Neuron (in vitro differentiated cells): ENCODE data around the gene GUF1.

Experiments
- H2AFZ ChIP-seq: one replicate; pipeline ENCODE4 v1.6.1; 2013; ENCODE audit warnings: low read depth, mild to moderate bottlenecking, inconsistent platforms, low read length, moderate library complexity
- H3K27me3 ChIP-seq: one replicate; pipeline ENCODE4 v1.6.1; 2013; ENCODE audit warnings: low read length; ENCODE audit not compliant: insufficient read depth
- H3K36me3 ChIP-seq: one replicate; pipeline ENCODE4 v1.6.1; 2013; ENCODE audit warnings: low read length; ENCODE audit not compliant: insufficient read depth
- H3K4me1 ChIP-seq: one replicate; pipeline ENCODE4 v1.6.1; 2013; ENCODE audit warnings: low read length; ENCODE audit not compliant: insufficient read depth
- H3K4me3 ChIP-seq: 2 replicates; pipeline ENCODE4 v1.5.1; 2013; ENCODE audit warnings: mild to moderate bottlenecking, low read length, moderate library complexity
- H3K9me3 ChIP-seq: one replicate; pipeline ENCODE4 v1.6.1; 2013; ENCODE audit warnings: low read length

The GUF1 gene, protein sequence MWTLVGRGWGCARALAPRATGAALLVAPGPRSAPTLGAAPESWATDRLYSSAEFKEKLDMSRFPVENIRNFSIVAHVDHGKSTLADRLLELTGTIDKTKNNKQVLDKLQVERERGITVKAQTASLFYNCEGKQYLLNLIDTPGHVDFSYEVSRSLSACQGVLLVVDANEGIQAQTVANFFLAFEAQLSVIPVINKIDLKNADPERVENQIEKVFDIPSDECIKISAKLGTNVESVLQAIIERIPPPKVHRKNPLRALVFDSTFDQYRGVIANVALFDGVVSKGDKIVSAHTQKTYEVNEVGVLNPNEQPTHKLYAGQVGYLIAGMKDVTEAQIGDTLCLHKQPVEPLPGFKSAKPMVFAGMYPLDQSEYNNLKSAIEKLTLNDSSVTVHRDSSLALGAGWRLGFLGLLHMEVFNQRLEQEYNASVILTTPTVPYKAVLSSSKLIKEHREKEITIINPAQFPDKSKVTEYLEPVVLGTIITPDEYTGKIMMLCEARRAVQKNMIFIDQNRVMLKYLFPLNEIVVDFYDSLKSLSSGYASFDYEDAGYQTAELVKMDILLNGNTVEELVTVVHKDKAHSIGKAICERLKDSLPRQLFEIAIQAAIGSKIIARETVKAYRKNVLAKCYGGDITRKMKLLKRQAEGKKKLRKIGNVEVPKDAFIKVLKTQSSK

DNA sequence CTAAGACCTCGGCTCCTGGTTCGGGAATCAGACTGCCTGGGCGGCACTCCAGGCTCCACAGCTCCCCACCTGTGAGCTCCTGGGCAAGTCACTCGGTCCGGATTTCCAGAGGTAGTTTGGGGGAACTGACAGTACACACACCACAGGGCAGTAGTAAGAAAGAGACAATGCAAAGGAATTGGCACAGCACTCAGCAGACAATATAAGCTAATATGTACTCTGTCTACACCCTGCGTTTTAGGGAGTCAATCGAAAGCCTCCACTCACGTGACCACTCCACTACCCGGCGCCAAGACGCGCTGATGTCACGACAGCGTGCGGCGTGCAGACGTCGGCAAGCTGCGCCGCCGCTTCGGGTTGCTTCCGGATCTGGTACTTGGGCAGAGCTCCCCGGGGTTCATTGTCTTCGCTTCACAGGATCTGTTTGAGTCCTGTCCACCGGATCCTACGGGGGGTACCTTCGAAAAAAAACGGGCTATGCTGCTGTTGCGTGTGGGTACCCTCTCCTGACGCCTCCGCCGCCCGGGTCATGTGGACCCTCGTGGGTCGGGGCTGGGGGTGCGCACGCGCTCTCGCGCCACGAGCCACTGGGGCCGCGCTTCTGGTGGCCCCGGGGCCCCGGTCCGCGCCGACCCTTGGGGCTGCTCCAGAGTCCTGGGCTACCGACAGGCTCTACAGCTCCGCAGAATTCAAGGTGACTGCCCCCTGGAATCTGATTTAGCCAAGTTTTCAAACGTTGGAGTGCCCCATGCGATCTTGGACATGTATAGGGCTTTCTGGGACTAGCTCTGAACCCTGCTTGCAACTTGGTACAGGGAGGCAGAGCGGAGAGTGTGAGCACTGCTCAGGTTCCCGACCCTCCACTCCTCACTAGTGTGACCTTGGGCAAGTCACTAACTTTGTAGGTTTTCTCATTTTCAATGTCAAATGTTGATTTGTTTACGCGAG, at the start of gene GUF1:
Gene GUF1, plus strand, starts transcription at position 327 of the 948 bp plus-strand sequence. Its CDS starts 203 bp downstream, at position 530.
- peak within 1 kb of the TSS; percentile 80 for H2AFZ ChIP-seq
- peaks cover 24% of the 10 kb centered on the region for H3K4me1 ChIP-seq
- no peaks in the 10 kb centered on the region for H3K9me3 ChIP-seq
- no peaks in the 10 kb centered on the region for H3K27me3 ChIP-seq
- peak within 1 kb of the TSS; percentile 59 for H3K4me3 ChIP-seq
- peaks cover 20% of the 10 kb centered on the region for H3K36me3 ChIP-seq

DNA sequence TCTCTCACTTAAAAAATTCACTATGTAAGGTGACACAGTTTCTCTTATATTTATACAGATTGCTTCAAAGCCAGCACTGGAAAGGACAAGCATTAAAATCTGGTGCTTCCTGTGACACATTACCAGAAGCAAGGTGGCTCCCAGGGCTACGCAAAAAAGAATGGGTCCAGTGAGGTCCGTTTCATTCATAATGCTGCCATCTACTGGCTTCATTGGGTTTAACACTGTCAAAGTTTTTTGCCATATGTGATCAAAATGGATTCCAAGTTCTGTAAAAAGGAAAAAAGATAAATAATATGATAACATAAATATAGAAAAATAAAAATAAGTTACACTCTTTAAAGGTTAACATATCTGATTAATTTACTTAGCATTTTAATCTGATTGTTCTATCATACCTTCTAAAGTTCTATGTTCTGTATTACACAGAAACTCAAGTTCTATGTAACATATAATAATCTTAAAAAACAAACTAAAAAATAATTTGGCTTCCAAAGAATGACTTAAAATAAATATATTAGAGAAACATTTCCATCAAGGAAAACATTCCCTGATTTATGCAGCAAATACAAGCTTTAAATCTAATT, 48.8 kb upstream of the GUF1 start:
- Histone ChIP-seq H3K4me1 (no peaks in the 10 kb centered on the region), H3K4me3 (no peak overlapping the region), H3K36me3 (no peaks in the 10 kb centered on the region), H3K27me3 (no peaks in the 10 kb centered on the region), H2AFZ (peak overlapping the region; percentile 56), H3K9me3 (no peaks in the 10 kb centered on the region)

DNA sequence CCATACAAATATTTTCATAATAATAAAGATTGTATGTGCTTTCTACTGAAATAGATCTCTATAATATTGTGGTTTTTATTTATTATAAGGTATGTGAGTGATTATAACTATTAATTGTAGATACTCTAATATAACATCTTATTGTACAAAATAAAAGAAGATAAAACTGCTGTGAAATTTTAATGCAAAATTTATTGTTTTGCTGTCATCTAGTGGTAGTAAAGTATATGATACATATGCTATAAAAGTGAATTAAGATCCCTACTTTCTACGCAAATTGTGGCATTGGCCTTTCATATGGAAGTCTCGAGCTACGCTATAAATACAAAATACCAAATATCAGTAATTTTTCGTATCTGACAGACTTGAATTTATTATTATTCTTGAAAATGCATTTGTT, 46.1 kb upstream of the GUF1 start:
- H3K36me3 ChIP-seq: no peaks in the 10 kb centered on the region
- no peaks in the 10 kb centered on the region for H3K9me3 ChIP-seq
- no peaks in the 10 kb centered on the region for H3K4me1 ChIP-seq
- H3K27me3 ChIP-seq: peaks cover 3% of the 10 kb centered on the region
- H3K4me3 ChIP-seq: no peak overlapping the region
- no peak overlapping the region for H2AFZ ChIP-seq

DNA sequence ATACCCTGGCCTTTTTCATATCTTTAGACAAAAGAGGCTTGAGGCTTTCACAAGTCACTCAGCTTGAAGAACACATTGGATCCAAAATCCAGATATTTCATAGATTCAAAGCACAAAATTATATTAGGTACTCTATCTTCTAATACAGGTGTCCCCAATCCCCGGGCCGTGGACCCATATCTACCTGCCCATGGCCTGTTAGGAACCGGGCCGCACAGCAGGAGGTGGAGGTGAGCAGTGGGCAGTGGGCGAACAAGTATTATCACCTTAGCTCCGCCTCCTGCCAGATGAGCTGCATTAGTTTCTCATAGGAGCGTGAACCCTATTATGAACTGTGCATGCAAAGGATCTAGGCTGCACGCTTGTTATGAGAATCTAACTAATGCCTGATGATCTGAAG, 45.5 kb upstream of the GUF1 start:
- Histone ChIP-seq H3K9me3 (no peaks in the 10 kb centered on the region), H3K4me1 (no peaks in the 10 kb centered on the region), H2AFZ (no peak overlapping the region), H3K36me3 (no peaks in the 10 kb centered on the region), H3K4me3 (no peak overlapping the region), H3K27me3 (peaks cover 3% of the 10 kb centered on the region)

DNA sequence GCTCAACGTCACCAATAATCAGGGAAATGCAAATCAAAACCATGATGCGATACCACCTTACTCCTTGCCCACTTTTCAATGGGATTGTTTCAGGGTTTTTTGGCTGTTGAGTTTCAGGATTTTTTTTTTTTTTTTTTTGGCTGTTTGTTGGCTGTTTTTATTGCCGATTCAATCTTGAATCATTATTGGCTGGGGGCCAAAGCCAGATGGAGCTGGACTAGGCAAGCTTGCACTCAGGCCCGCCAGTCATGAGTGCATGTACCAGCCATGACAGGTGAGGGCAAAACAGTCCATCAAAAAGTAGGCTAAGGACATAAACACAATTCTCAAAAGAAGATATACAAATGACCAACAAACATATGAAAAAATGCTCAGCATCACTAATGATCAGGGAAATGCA, 40.1 kb upstream of the GUF1 start:
- no peaks in the 10 kb centered on the region for H3K4me1 ChIP-seq
- peaks cover 3% of the 10 kb centered on the region for H3K27me3 ChIP-seq
- H3K4me3 ChIP-seq: no peak overlapping the region
- no peaks in the 10 kb centered on the region for H3K9me3 ChIP-seq
- no peak overlapping the region for H2AFZ ChIP-seq
- H3K36me3 ChIP-seq: no peaks in the 10 kb centered on the region

DNA sequence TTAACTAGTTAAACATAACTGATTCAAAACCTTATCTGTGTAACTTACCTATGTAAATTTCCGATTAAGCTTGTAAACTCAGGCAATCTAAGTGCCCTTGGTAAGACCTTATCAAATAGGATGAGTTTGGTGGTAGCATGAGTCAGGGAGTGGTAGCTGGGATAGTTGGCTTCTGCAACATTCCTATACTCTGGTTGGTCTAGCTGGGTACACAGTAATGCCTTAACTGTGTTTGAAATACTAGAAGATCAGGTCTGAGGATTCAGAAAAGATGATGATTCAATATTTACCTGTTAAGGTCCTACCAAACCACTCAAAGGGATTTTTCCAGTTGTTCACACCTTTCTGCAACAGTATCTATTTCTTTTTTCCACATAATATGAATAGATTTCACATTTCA, 32.1 kb upstream of the GUF1 start:
- Histone ChIP-seq H3K4me1 (no peaks in the 10 kb centered on the region), H3K36me3 (no peaks in the 10 kb centered on the region), H3K4me3 (no peak overlapping the region), H3K27me3 (no peaks in the 10 kb centered on the region), H2AFZ (no peak overlapping the region), H3K9me3 (no peaks in the 10 kb centered on the region)

DNA sequence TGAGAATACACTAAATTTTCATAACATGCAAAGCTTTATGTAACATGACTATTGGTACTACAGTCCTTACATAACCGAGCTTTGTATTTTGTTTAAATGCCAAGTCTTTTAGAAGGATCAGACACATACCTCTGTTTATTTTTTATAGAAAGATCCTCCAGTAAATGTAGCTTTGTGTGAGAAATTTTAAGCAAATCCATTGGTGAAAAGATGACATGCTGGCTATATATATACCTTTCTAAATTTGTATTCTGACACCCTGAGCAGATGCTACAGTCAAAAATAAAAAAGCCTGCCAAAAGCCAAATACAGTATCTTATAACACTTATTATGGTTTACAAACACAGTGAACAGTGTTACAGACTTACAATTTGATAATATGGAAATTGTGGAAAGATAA, 26.8 kb upstream of the GUF1 start, which contains the start of gene YIPF7:
Gene YIPF7, minus strand, starts transcription at position 201 of the 400 bp plus-strand sequence. CDS start 1,525 bp downstream, outside the sequence.
- Histone ChIP-seq H3K36me3 (no peaks in the 10 kb centered on the region), H3K27me3 (peaks cover 5% of the 10 kb centered on the region), H3K9me3 (no peaks in the 10 kb centered on the region), H3K4me3 (no peak within 1 kb of the TSS), H2AFZ (no peak within 1 kb of the TSS), H3K4me1 (no peaks in the 10 kb centered on the region)

DNA sequence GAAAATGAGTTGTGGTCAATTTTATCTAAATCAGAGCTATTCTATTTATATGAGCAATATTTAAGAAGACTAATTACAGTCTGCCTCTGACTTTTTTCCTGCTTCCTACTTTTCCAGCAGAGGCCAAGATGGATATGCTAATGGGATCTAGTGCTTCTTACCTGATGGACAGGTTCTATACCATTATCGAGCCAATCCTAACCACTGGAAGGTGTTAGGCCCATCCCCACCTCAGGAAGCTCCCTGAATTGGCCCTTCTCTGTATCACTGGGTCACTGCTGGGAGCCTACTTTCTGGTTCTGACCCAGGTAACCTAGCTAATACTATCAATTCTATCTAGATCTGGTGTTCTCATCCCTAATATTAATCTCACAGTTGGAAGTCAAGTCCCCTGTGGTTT, 26.2 kb upstream of the GUF1 start:
- Histone ChIP-seq H2AFZ (no peak overlapping the region), H3K27me3 (peaks cover 5% of the 10 kb centered on the region), H3K4me3 (no peak overlapping the region)

DNA sequence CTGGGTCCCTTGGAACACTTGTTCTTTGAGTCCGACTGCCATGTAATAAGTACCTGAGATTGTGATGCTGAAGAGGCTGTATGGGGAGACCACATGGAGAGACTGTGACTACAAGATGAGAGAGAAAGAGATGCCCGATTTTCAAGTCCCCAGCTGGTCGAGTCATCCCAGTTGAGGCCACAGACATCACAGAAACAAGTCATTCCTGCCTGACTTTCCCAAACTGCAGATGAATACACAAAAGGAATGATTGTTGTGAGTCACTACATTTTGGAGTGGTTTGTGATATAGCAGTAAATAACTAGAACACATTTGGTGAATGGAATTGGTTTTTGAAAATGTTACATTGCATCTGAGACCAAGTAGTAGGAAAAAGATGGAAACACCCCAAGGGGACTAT, 17.8 kb upstream of the GUF1 start:
- H3K4me3 ChIP-seq: no peak overlapping the region
- H3K4me1 ChIP-seq: no peaks in the 10 kb centered on the region
- H3K9me3 ChIP-seq: no peaks in the 10 kb centered on the region
- no peaks in the 10 kb centered on the region for H3K27me3 ChIP-seq
- H2AFZ ChIP-seq: no peak overlapping the region
- no peaks in the 10 kb centered on the region for H3K36me3 ChIP-seq

More for the DNA sequence above, 26.2 kb upstream of the GUF1 start:
- no peaks in the 10 kb centered on the region for H3K36me3 ChIP-seq
- no peaks in the 10 kb centered on the region for H3K4me1 ChIP-seq
- no peaks in the 10 kb centered on the region for H3K9me3 ChIP-seq

DNA sequence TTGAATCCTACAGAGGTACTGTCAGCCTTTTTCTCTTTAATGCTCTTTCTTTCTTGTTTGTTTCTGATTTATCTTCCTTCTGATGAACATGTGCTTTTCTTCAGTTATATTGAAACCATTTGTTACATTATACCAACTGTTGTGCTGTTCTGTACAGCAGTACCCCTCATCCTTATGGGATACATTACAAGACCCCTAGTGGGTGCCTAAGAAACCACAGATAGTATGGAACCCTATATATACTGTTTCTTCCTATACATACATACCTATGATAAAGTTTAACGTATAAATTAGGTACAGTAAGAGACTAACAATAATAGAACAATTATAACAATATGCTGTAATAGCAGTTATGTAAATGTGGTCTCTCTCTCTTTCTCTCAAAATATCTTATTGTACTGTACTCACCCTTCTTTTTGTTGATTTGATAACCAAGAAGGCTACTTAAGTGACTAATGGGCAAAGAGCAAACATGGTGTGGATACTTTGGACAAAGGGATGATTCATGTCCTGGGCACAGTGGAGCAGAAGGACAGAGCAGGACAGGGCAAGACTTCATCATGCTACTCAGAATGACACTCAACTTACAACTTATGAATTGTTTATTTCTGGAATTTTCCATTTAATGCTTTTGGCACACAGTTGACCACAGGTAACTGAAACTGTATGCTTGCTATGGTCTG, 16.1 kb upstream of the GUF1 start:
- no peaks in the 10 kb centered on the region for H3K27me3 ChIP-seq
- H3K9me3 ChIP-seq: no peaks in the 10 kb centered on the region
- H3K4me1 ChIP-seq: no peaks in the 10 kb centered on the region
- no peaks in the 10 kb centered on the region for H3K36me3 ChIP-seq
- no peak overlapping the region for H3K4me3 ChIP-seq
- H2AFZ ChIP-seq: no peak overlapping the region

DNA sequence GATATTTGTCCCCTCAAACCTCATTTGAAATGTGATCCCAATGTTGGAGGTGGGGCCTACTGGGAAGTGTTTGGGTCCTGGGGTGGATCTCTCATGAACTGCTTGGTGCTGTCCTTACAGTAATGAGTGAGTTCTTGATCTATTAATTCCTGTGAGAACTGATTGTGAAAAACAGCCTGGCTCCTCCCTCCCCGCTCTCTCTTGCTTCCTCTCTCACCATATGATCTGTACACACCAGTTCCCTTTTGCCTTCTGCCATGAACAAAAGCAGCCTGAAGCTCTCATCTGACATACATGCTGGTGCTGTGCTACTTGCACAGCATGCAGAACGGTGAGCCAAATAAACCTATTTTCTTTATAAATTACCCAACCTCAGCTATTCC, 15.6 kb upstream of the GUF1 start:
- Histone ChIP-seq H3K4me3 (no peak overlapping the region), H3K36me3 (no peaks in the 10 kb centered on the region), H2AFZ (no peak overlapping the region), H3K9me3 (no peaks in the 10 kb centered on the region), H3K27me3 (no peaks in the 10 kb centered on the region), H3K4me1 (no peaks in the 10 kb centered on the region)

DNA sequence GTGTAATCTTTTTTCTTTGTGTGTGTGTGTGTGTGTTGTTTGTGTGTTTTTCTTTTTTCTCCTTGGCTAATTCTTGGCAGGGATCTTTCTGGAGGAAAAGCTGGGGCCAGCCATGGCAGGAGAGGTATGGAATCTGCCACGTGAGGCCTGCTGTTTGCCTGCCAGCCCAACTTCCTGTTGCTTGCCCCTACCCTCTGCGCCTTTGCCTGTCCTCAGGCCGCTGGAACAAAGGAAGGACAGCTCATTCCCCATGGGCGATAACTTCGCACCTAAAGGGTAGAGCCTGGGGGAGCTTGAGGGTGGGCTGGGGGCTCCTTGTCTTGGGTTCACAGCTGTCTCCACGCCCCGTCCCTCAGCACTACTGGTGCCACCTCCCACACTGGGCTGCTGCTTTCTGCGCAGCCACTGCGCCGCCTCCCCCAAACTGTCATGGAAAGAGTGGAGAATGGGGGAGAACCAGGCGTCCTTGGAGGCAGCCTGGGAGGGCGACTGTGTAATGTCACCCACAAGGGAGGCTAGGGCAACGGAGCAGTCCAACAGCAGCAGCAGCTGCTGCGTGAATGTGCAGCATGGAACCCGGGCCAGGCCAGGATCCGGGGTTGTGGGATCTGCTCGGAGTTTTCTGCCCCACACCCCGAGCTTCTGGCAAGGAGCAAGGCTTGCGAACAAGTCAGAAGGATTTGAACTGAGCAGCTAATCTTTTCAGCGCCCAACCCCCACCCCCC, 14.5 kb upstream of the GUF1 start:
- no peak overlapping the region for H3K4me3 ChIP-seq
- H3K36me3 ChIP-seq: no peaks in the 10 kb centered on the region
- no peaks in the 10 kb centered on the region for H3K9me3 ChIP-seq
- no peaks in the 10 kb centered on the region for H3K4me1 ChIP-seq
- H2AFZ ChIP-seq: no peak overlapping the region
- no peaks in the 10 kb centered on the region for H3K27me3 ChIP-seq
